Measurements from ENCODE around the gene DYNC2H1. TPM values are rescaled to one million over a fixed set of nuclear protein-coding genes. Genes with fewer than 3 reads are reported as not detected.

DYNC2H1 gene
- total RNA-seq, 1 experiment from 2014 or later: 44.0 TPM

GRCh38 chr11:103396237-103396636, 287.0 kb downstream of the DYNC2H1 start:
- no peaks in the 10 kb centered on the region for H3K27me3 ChIP-seq (replicated peaks; ENCODE audit: insufficient read depth, low read depth, low read length, poor library complexity)

GRCh38 chr11:103397369-103397768, 288.1 kb downstream of the DYNC2H1 start:
- ChIA-PET POLR2A (ENCODE audit: low non-redundant PET) (interaction anchor here (0.6 kb wide), 1 partner anchor 91 kb away, joined by 4 read pairs; no protein-coding TSS in a partner anchor), CTCF (no interaction called here)
- Histone ChIP-seq H3K27me3 (replicated peaks; ENCODE audit: insufficient read depth, low read depth, low read length, poor library complexity) (no peaks in the 10 kb centered on the region), H3K4me1 (ENCODE audit: insufficient read depth, low read length, poor library complexity, severe bottlenecking) (no peaks in the 10 kb centered on the region), H3K4me3 (ENCODE audit: low read depth, low read length, poor library complexity, severe bottlenecking) (no peak overlapping the region), H3K27ac (ENCODE audit: low read depth, low read length, poor library complexity, severe bottlenecking) (no peak overlapping the region), H3K9me3 (ENCODE audit: low read depth, low read length, poor library complexity, severe bottlenecking) (no peaks in the 10 kb centered on the region), H3K36me3 (ENCODE audit: insufficient read depth, low read length, poor library complexity, severe bottlenecking) (no peaks in the 10 kb centered on the region)
- TF ChIP-seq EZH2 (IDR thresholded peaks at IDR 0.05; ENCODE audit: borderline replicate concordance, low read depth, low read length, poor library complexity, severe bottlenecking) (no peak), CTCF (conservative IDR thresholded peaks at IDR 0.05; ENCODE audit: low read depth, low read length) (no peak)
- intact Hi-C loops (cut with micrococcal nuclease; ENCODE audit: unreplicated experiment): no loop called here
- DNase-seq (ENCODE audit: low spot score): no peak
- BruUV-seq (replicated peaks): no TSS peak

More at GRCh38 chr11:103396237-103396636, 287.0 kb downstream of the DYNC2H1 start:
- CTCF ChIA-PET: no interaction called here
- no peaks in the 10 kb centered on the region for H3K36me3 ChIP-seq (ENCODE audit: insufficient read depth, low read length, poor library complexity, severe bottlenecking)
- BruUV-seq (replicated peaks): no TSS peak
- H3K4me3 ChIP-seq (ENCODE audit: low read depth, low read length, poor library complexity, severe bottlenecking): no peak overlapping the region
- no peaks in the 10 kb centered on the region for H3K4me1 ChIP-seq (ENCODE audit: insufficient read depth, low read length, poor library complexity, severe bottlenecking)
- H3K9me3 ChIP-seq (ENCODE audit: low read depth, low read length, poor library complexity, severe bottlenecking): no peaks in the 10 kb centered on the region
- POLR2A ChIA-PET (ENCODE audit: low non-redundant PET): no interaction called here
- no peak overlapping the region for H3K27ac ChIP-seq (ENCODE audit: low read depth, low read length, poor library complexity, severe bottlenecking)
- DNase-seq (ENCODE audit: low spot score): no peak
- no peak for TF ChIP-seq EZH2 (IDR thresholded peaks at IDR 0.05; ENCODE audit: borderline replicate concordance, low read depth, low read length, poor library complexity, severe bottlenecking)
- TF ChIP-seq CTCF (conservative IDR thresholded peaks at IDR 0.05; ENCODE audit: low read depth, low read length): no peak
- intact Hi-C loops (cut with micrococcal nuclease; ENCODE audit: unreplicated experiment): no loop called here

- H3K4me1 ChIP-seq (ENCODE audit: insufficient read depth, low read length, poor library complexity, severe bottlenecking): no peaks in the 10 kb centered on the region
- H3K36me3 ChIP-seq (ENCODE audit: insufficient read depth, low read length, poor library complexity, severe bottlenecking): no peaks in the 10 kb centered on the region
- BruUV-seq (replicated peaks): no TSS peak
- H3K27ac ChIP-seq (ENCODE audit: low read depth, low read length, poor library complexity, severe bottlenecking): no peak overlapping the region
- ChIA-PET POLR2A (ENCODE audit: low non-redundant PET) (no interaction called here), CTCF (no interaction called here)
- H3K4me3 ChIP-seq (ENCODE audit: low read depth, low read length, poor library complexity, severe bottlenecking): no peak overlapping the region
- H3K27me3 ChIP-seq (replicated peaks; ENCODE audit: insufficient read depth, low read depth, low read length, poor library complexity): no peaks in the 10 kb centered on the region
- no peaks in the 10 kb centered on the region for H3K9me3 ChIP-seq (ENCODE audit: low read depth, low read length, poor library complexity, severe bottlenecking)
- intact Hi-C loops (cut with micrococcal nuclease; ENCODE audit: unreplicated experiment): no loop called here
- no peak for DNase-seq (ENCODE audit: low spot score)
- TF ChIP-seq EZH2 (IDR thresholded peaks at IDR 0.05; ENCODE audit: borderline replicate concordance, low read depth, low read length, poor library complexity, severe bottlenecking) (no peak), CTCF (conservative IDR thresholded peaks at IDR 0.05; ENCODE audit: low read depth, low read length) (no peak)
These were observed 289.6 kb downstream of the DYNC2H1 start for GRCh38 chr11:103398829-103399228.

Data from A673 (cell line).